Trophoblast cell (in vitro differentiated cells and primary cell): ENCODE measurements around the gene GAS2.

ENCODE experiments used
- DNase-seq, 2 donors: peaks; one replicate each; pipeline ENCODE4 v3.0.0-alpha.2; 2016
- H2AFZ ChIP-seq: 2 replicates; pipeline ENCODE4 v1.6.1; 2013; ENCODE audit warnings: low read length, moderate library complexity, mild to moderate bottlenecking; ENCODE audit not compliant: insufficient read depth, poor library complexity
- H2AK5ac ChIP-seq: 2 replicates; pipeline ENCODE4 v1.6.1; 2013; ENCODE audit warnings: mild to moderate bottlenecking, low read length
- H2BK120ac ChIP-seq: 2 replicates; pipeline ENCODE4 v1.6.1; 2013; ENCODE audit warnings: low read length, mild to moderate bottlenecking, moderate library complexity; ENCODE audit not compliant: insufficient read depth, poor library complexity
- H2BK12ac ChIP-seq: 2 replicates; pipeline ENCODE4 v1.6.1; 2013; ENCODE audit warnings: mild to moderate bottlenecking, low read length, moderate library complexity
- H2BK5ac ChIP-seq: 2 replicates; pipeline ENCODE4 v1.6.1; 2013; ENCODE audit warnings: low read length, low read depth, moderate library complexity, mild to moderate bottlenecking; ENCODE audit not compliant: poor library complexity
- H3K14ac ChIP-seq: 2 replicates; pipeline ENCODE4 v1.6.1; 2013; ENCODE audit warnings: mild to moderate bottlenecking, low read length
- H3K18ac ChIP-seq: 2 replicates; pipeline ENCODE4 v1.6.1; 2013; ENCODE audit warnings: mild to moderate bottlenecking, low read length
- H3K23ac ChIP-seq: 2 replicates; pipeline ENCODE4 v1.6.1; 2013; ENCODE audit warnings: low read length
- H3K27ac ChIP-seq: 2 replicates; pipeline ENCODE4 v1.5.1; 2013; ENCODE audit warnings: low read depth, mild to moderate bottlenecking, inconsistent platforms, low read length, moderate library complexity
- H3K27me3 ChIP-seq: 2 replicates; pipeline ENCODE4 v1.6.1; 2013; ENCODE audit warnings: inconsistent platforms, mild to moderate bottlenecking, low read length, moderate library complexity; ENCODE audit not compliant: insufficient read depth
- H3K36me3 ChIP-seq, 2 experiments: 1 replicate in 1 of 2; 2 replicates in 1 of 2; pipeline ENCODE4 v1.6.1; 2013; ENCODE audit warnings: low read length in 2 of 2, mild to moderate bottlenecking in 2 of 2, moderate library complexity in 1 of 2; ENCODE audit not compliant: insufficient read depth in 2 of 2, control insufficient read depth in 1 of 2
- H3K4ac ChIP-seq: 2 replicates; pipeline ENCODE4 v1.6.1; 2013; ENCODE audit warnings: low read depth, mild to moderate bottlenecking, low read length, moderate library complexity
- H3K4me1 ChIP-seq, 2 experiments: 1 replicate in 1 of 2; 2 replicates in 1 of 2; pipeline ENCODE4 v1.6.1; 2013; ENCODE audit warnings: low read length in 2 of 2, mild to moderate bottlenecking in 2 of 2, moderate library complexity in 1 of 2; ENCODE audit not compliant: insufficient read depth in 2 of 2, control insufficient read depth in 1 of 2
- H3K4me2 ChIP-seq: 2 replicates; pipeline ENCODE4 v1.6.1; 2013; ENCODE audit warnings: inconsistent platforms, mild to moderate bottlenecking, low read length, moderate library complexity
- H3K4me3 ChIP-seq: 2 replicates; pipeline ENCODE4 v1.5.1; 2013; ENCODE audit warnings: mild to moderate bottlenecking, low read depth, low read length, inconsistent platforms
- H3K79me1 ChIP-seq: one replicate; pipeline ENCODE4 v1.6.1; 2013; ENCODE audit warnings: low read length
- H3K79me2 ChIP-seq: 2 replicates; pipeline ENCODE4 v1.6.1; 2013; ENCODE audit warnings: low read length, mild to moderate bottlenecking; ENCODE audit not compliant: control insufficient read depth, insufficient read depth, poor library complexity
- H3K9ac ChIP-seq: 2 replicates; pipeline ENCODE4 v1.6.1; 2013; ENCODE audit warnings: mild to moderate bottlenecking, low read length
- H3K9me3 ChIP-seq: 2 replicates; pipeline ENCODE4 v1.6.1; 2013; ENCODE audit warnings: low read depth, mild to moderate bottlenecking, control low read depth, inconsistent platforms, low read length; ENCODE audit not compliant: insufficient read depth
- H4K12ac ChIP-seq: 2 replicates; pipeline ENCODE4 v1.6.1; 2013; ENCODE audit warnings: low read depth, mild to moderate bottlenecking, low read length, moderate library complexity
- H4K8ac ChIP-seq: 2 replicates; pipeline ENCODE4 v1.6.1; 2013; ENCODE audit warnings: low read depth, mild to moderate bottlenecking, low read length, moderate library complexity
- H4K91ac ChIP-seq: one replicate; pipeline ENCODE4 v1.6.1; 2013; ENCODE audit warnings: low read depth, mild to moderate bottlenecking, low read length, moderate library complexity
- WGBS: extraction: QIAGEN DNeasy Blood & Tissue Kit; methylation state at CpG from one replicate; pipeline ENCODE4 v1.1.7; 2013; ENCODE audit warnings: missing lambda C conversion rate; ENCODE audit not compliant: insufficient read length, insufficient coverage; ENCODE audit errors: extremely low coverage; 5-methylcytosine and 5-hydroxymethylcytosine counted together

The GAS2 gene

DNA sequence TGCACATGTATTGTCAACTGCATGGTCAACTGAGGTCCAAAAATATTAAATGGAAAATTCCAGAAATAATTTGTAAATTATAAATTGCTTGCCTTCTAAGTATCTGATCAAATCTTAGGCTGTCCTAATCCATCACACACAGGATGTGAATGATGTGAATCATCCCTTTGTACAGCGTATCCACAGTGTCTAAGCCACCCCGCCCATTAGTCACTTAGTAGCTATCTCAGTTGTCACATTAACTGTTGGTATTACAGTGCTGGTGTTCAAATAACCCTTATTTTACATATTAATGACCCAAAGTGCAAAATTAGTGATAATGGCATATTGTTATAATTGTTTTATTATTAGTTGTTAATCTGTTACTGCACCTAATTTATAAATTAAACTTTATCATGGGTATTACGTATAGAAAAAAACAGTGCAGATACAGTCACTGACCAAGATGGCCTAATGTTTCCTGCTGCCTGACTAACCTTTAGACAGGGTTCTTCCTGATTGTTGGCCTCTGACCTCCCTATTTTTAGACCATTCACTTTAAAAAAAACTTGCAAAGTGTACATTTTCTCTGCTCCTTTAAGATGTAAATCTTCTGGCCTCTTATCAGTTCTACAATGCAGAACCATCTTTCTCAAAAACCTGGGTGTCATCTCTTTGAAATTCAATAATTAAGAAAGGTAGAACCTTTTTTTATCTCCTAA lies 166.1 kb downstream of the GAS2 start:
- peaks cover 3% of the 10 kb centered on the region for H3K79me1 ChIP-seq
- no peak overlapping the region for H3K18ac ChIP-seq
- no peak for DNase-seq
- H3K36me3 ChIP-seq, result no peaks in the 10 kb centered on the region
- no peak overlapping the region for H4K91ac ChIP-seq
- H3K4ac ChIP-seq, result no peak overlapping the region
- no peak overlapping the region for H2BK5ac ChIP-seq
- H2AK5ac ChIP-seq, result no peak overlapping the region
- H3K79me2 ChIP-seq, result peaks cover 2% of the 10 kb centered on the region
- no peaks in the 10 kb centered on the region for H3K27me3 ChIP-seq
- H4K12ac ChIP-seq, result no peak overlapping the region
- H3K27ac ChIP-seq, result no peak overlapping the region
- H4K8ac ChIP-seq, result no peak overlapping the region
- no peak overlapping the region for H3K23ac ChIP-seq
- no peak overlapping the region for H3K14ac ChIP-seq
- H3K4me1 ChIP-seq, result no peaks in the 10 kb centered on the region
- no peak overlapping the region for H3K4me3 ChIP-seq
- H2BK120ac ChIP-seq, result no peak overlapping the region
- H2BK12ac ChIP-seq, result no peak overlapping the region
- no CpG with 5 or more reads among the region's 3 CpGs for WGBS
- no peak overlapping the region for H3K4me2 ChIP-seq
- no peak overlapping the region for H2AFZ ChIP-seq
- no peaks in the 10 kb centered on the region for H3K9me3 ChIP-seq
- H3K9ac ChIP-seq, result no peak overlapping the region

DNA sequence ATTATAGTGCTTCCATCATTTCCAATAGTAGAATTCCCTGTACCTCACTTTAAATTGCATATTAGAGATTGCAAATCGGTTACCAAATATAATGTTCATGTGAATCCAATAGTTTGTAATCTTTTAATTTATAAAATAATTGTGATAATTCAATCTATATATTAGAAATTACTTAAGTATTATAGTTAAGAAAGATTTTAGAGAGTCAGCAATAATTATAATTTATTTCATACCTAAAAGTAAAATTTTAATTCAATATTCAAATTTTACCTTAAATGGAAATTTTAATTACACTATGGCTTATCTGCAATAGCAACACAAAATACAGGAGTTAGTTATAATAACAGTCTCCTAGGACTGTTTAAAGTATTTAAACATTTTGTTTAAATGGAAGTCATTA lies 180.3 kb downstream of the GAS2 start:
- H2AFZ ChIP-seq, result no peak overlapping the region
- DNase-seq, result no peak
- H3K4me3 ChIP-seq, result no peak overlapping the region
- H3K79me1 ChIP-seq, result no peaks in the 10 kb centered on the region
- no peak overlapping the region for H4K8ac ChIP-seq
- no peak overlapping the region for H3K4ac ChIP-seq
- H3K23ac ChIP-seq, result no peak overlapping the region
- no peak overlapping the region for H3K27ac ChIP-seq
- no peak overlapping the region for H3K4me2 ChIP-seq
- H3K18ac ChIP-seq, result no peak overlapping the region
- no CpG with 5 or more reads among the region's 1 CpG for WGBS
- H4K12ac ChIP-seq, result no peak overlapping the region
- peaks cover 2% of the 10 kb centered on the region for H3K9me3 ChIP-seq
- no peak overlapping the region for H2BK5ac ChIP-seq
- H3K14ac ChIP-seq, result no peak overlapping the region
- no peaks in the 10 kb centered on the region for H3K79me2 ChIP-seq
- H2BK120ac ChIP-seq, result no peak overlapping the region
- no peaks in the 10 kb centered on the region for H3K4me1 ChIP-seq
- H2AK5ac ChIP-seq, result no peak overlapping the region
- H3K36me3 ChIP-seq, result no peaks in the 10 kb centered on the region
- no peaks in the 10 kb centered on the region for H3K27me3 ChIP-seq
- H4K91ac ChIP-seq, result no peak overlapping the region
- H2BK12ac ChIP-seq, result no peak overlapping the region
- H3K9ac ChIP-seq, result no peak overlapping the region

DNA sequence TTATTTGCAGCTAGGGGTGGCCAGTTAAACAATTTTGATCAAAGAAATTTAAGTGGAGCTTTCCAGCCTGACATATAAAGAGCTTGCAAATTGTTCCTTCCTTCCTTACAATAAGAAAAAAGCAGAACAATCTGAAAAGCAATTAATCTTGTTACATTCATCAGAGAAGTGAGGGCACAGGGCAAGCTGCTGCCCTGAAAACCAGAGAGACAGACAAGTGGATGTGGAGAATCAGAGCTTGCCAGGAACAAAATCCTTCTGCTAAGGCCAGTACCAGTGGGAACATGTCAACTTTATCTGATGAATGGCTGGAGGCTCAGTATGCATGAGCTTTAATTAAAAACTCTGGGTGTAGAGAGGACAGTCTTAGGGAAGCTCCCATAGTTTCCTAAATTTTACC lies 185.1 kb downstream of the GAS2 start:
- Histone ChIP-seq H3K27me3 (no peaks in the 10 kb centered on the region), H2BK5ac (no peak overlapping the region), H3K23ac (no peak overlapping the region), H3K36me3 (no peaks in the 10 kb centered on the region), H2BK120ac (no peak overlapping the region), H3K27ac (no peak overlapping the region), H3K79me1 (no peaks in the 10 kb centered on the region), H4K91ac (no peak overlapping the region), H3K4me2 (no peak overlapping the region), H3K18ac (no peak overlapping the region), H4K12ac (no peak overlapping the region), H2AK5ac (no peak overlapping the region), H3K14ac (no peak overlapping the region), H4K8ac (no peak overlapping the region), H2BK12ac (no peak overlapping the region), H3K4me3 (no peak overlapping the region), H3K9ac (no peak overlapping the region), H3K9me3 (no peaks in the 10 kb centered on the region), H3K4me1 (no peaks in the 10 kb centered on the region), H3K4ac (no peak overlapping the region), H2AFZ (no peak overlapping the region), H3K79me2 (no peaks in the 10 kb centered on the region)
- no peak for DNase-seq

DNA sequence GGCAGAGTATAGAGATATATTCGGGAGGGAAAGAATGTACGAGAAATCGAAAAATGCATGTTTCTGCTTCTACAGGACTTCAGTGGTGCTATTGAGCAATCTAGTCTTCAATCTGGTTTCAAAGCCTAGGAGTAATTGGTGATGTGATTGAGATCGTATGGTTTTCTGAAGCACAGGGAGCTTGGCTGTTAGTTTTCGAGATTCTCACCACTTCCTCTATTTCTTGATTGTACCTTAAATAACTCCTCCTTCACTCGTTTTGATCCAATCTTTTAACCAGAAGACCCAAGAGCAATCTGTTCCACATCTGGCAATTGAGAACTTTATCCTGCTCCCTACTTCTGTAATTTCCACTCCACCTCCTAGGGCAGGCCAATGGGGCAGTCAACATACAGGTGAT lies 193.3 kb downstream of the GAS2 start:
- no peaks in the 10 kb centered on the region for H3K36me3 ChIP-seq
- H3K27me3 ChIP-seq, result no peaks in the 10 kb centered on the region
- no peaks in the 10 kb centered on the region for H3K4me1 ChIP-seq
- no peaks in the 10 kb centered on the region for H3K79me1 ChIP-seq
- H3K79me2 ChIP-seq, result no peaks in the 10 kb centered on the region
- H2AFZ ChIP-seq, result no peak overlapping the region
- no peak overlapping the region for H3K4ac ChIP-seq
- H4K12ac ChIP-seq, result no peak overlapping the region
- no peak overlapping the region for H4K8ac ChIP-seq
- WGBS, result no CpG with 5 or more reads among the region's 6 CpGs
- H2BK5ac ChIP-seq, result no peak overlapping the region
- H3K9ac ChIP-seq, result no peak overlapping the region
- H3K23ac ChIP-seq, result no peak overlapping the region
- H3K14ac ChIP-seq, result no peak overlapping the region
- no peak overlapping the region for H2BK120ac ChIP-seq
- no peak overlapping the region for H4K91ac ChIP-seq
- no peak overlapping the region for H2AK5ac ChIP-seq
- no peak for DNase-seq
- H3K27ac ChIP-seq, result no peak overlapping the region
- no peak overlapping the region for H3K4me2 ChIP-seq
- H2BK12ac ChIP-seq, result no peak overlapping the region
- no peaks in the 10 kb centered on the region for H3K9me3 ChIP-seq
- no peak overlapping the region for H3K4me3 ChIP-seq
- H3K18ac ChIP-seq, result no peak overlapping the region
